BLaER1 (cell line): Measurements from ENCODE around the gene CORO2A.

Experiments used
- H3K27ac ChIP-seq: shearing (Covaris generic); formaldehyde crosslinking; 2 replicates; pipeline ENCODE4 v1.8.1; 2022
- H3K27me3 ChIP-seq: shearing (Covaris generic); formaldehyde crosslinking; 2 replicates; pipeline ENCODE4 v1.8.1; 2022
- H3K36me3 ChIP-seq: shearing (Covaris generic); formaldehyde crosslinking; 2 replicates; pipeline ENCODE4 v1.8.1; 2022
- H3K4me1 ChIP-seq: shearing (Covaris generic); formaldehyde crosslinking; 2 replicates; pipeline ENCODE4 v1.8.1; 2022
- H3K4me2 ChIP-seq: shearing (Covaris generic); formaldehyde crosslinking; 2 replicates; pipeline ENCODE4 v1.8.1; 2022
- H3K4me3 ChIP-seq: shearing (Covaris generic); formaldehyde crosslinking; 2 replicates; pipeline ENCODE4 v1.8.1; 2022
- H3K9ac ChIP-seq: shearing (Covaris generic); formaldehyde crosslinking; 2 replicates; pipeline ENCODE4 v1.8.1; 2022
- H3K9me3 ChIP-seq: shearing (Covaris generic); formaldehyde crosslinking; 2 replicates; pipeline ENCODE4 v1.8.1; 2022
- H4K20me1 ChIP-seq: shearing (Covaris generic); formaldehyde crosslinking; 2 replicates; pipeline ENCODE4 v1.8.1; 2022
- Cebpa-rat ChIP-seq: shearing (Covaris generic); IDR thresholded peaks from 2 replicates; pipeline ENCODE4 v1.8.1; 2022

The CORO2A gene

DNA sequence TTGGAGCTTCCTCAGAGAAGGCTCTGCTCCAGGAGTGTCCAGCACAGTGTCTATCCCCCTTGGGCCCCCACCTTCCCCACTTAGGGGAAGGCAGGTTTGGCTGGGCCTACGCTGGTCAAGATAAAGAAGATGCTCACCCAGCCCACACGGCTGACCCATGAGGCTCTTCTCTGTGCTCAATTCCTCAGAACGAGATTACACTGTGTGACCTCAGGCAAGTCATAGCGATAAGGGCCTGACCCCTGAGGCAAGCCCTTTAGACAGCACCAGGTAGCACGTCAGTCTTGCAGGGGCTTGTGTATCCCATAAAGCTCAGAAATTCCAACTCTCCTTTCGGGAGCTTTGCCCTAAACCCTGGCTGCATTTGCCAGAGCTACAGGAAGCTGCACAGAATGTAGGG lies 32.6 kb downstream of the CORO2A start:
- H3K36me3 ChIP-seq = no peaks in the 10 kb centered on the region
- H3K4me3 ChIP-seq = no peak overlapping the region
- H3K4me1 ChIP-seq = peaks cover 8% of the 10 kb centered on the region; the same call in 1 of the 2 replicates
- no peaks in the 10 kb centered on the region for H4K20me1 ChIP-seq
- H3K27me3 ChIP-seq = no peaks in the 10 kb centered on the region
- H3K9me3 ChIP-seq = no peaks in the 10 kb centered on the region
- H3K9ac ChIP-seq = no peak overlapping the region
- H3K27ac ChIP-seq = no peak overlapping the region
- no peak for TF ChIP-seq Cebpa-rat
- no peak overlapping the region for H3K4me2 ChIP-seq

DNA sequence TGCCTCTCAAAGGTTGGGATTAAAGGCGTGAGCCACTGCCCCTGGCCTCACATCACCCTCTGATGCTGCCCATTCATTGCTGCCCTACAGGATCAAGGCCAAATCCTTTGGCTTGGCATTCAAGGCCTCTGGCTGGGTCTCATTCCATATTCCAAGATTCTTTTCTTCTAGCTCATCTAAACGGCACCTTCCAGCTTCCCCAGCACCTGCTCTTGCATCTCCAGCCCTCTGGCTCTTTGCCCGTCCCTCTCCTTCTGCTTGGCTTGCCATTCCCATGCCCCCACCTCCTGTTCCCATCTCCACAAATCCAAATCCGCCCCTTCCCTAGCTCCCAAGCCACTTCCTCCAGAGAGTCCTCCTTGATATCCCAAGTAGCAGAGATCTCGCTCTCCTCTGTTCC lies 33.1 kb downstream of the CORO2A start:
- no peak overlapping the region for H3K4me2 ChIP-seq
- H3K9ac ChIP-seq = no peak overlapping the region
- H3K4me3 ChIP-seq = no peak overlapping the region
- H3K4me1 ChIP-seq = peaks cover 8% of the 10 kb centered on the region; the same call in 1 of the 2 replicates
- H3K9me3 ChIP-seq = no peaks in the 10 kb centered on the region
- no peaks in the 10 kb centered on the region for H3K36me3 ChIP-seq
- no peak for TF ChIP-seq Cebpa-rat
- H3K27me3 ChIP-seq = no peaks in the 10 kb centered on the region
- H4K20me1 ChIP-seq = no peaks in the 10 kb centered on the region
- H3K27ac ChIP-seq = no peak overlapping the region

DNA sequence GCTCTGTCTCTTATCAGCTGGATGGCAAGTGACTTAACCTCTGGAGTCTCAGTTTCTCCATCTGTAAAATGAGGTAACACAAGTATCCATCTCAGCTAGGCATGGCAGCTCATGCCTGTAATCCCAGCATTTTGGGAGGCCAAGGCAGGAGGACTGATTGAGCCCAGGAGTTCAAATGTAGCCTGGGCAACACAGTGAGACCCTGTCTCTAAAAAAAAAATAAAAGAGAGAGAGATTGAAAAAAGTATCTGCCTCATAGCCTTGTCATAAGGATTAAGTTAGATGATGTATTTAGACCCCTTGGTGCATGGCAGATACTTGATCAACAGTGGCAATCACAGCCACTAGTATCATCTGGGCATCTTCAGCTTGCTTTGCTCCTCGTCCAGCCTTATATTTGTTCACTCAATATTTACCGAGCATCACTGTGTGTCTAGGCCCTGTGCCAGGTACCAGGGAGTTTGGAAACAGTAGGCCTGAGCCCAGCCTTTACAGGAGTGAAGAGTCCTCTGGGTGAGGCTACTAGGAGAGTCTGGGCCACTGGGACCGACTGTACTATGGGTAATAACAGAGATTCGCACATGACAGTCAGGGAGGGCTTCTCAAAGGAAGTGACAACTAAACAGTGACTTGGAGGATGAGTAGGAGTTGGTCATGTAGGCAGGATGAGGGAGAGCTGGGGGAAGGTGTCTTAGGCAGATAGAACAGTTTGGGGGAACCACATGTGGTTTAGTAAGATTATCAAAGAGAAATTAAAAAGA lies 34.2 kb downstream of the CORO2A start:
- Histone ChIP-seq H4K20me1 (no peaks in the 10 kb centered on the region), H3K27ac (no peak overlapping the region), H3K4me1 (peaks cover 8% of the 10 kb centered on the region; the same call in 1 of the 2 replicates), H3K36me3 (no peaks in the 10 kb centered on the region), H3K9me3 (no peaks in the 10 kb centered on the region), H3K4me2 (no peak overlapping the region), H3K4me3 (no peak overlapping the region), H3K9ac (no peak overlapping the region), H3K27me3 (no peaks in the 10 kb centered on the region)
- TF ChIP-seq Cebpa-rat = no peak

DNA sequence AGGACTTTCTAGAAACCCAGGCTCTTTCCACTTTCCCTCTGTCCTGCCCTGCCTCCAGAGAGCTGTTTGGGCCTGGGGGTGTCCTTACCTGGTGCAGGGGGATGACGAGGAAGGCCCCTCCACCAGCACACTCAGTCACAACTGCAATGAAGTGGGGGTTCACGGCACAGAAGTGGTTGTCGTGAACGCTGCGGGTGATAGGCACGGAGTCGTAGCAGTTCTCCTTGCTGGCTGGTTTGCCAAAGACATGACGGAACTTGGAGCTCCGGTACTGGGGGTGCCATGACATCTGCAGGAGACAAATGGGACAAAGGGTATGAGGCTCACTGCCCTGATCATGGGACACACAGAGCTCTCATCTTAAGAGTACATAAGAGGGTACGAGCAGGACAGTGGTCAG lies 35.1 kb downstream of the CORO2A start:
- Histone ChIP-seq H3K36me3 (no peaks in the 10 kb centered on the region), H4K20me1 (no peaks in the 10 kb centered on the region), H3K4me1 (peaks cover 2% of the 10 kb centered on the region; the same call in 1 of the 2 replicates), H3K27ac (no peak overlapping the region), H3K4me3 (no peak overlapping the region), H3K9me3 (no peaks in the 10 kb centered on the region), H3K4me2 (no peak overlapping the region), H3K9ac (no peak overlapping the region), H3K27me3 (no peaks in the 10 kb centered on the region)
- no peak for TF ChIP-seq Cebpa-rat

DNA sequence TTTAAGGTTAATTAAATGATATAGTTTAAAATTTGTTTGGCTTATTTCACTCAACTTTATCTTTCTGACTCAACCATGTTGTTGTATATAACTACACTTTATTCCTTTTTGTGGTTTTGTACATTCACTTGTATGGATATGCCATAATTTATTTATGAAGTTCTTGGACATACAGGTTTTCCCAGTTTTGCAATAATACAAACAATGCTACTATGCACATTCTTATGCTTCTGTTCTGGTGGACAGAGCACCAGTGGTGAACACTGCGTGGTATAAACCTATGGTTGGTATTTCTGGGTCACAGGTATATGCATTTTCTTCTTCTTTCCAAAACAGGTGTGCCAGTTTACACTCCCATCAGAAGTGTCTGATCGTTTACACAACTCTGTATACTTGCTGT lies 37.8 kb downstream of the CORO2A start:
- Histone ChIP-seq H3K4me3 (no peak overlapping the region), H3K27ac (no peak overlapping the region), H3K27me3 (no peaks in the 10 kb centered on the region), H3K4me1 (no peaks in the 10 kb centered on the region), H3K9me3 (no peaks in the 10 kb centered on the region), H3K4me2 (no peak overlapping the region), H3K36me3 (no peaks in the 10 kb centered on the region), H4K20me1 (no peaks in the 10 kb centered on the region), H3K9ac (no peak overlapping the region)
- TF ChIP-seq Cebpa-rat = no peak

DNA sequence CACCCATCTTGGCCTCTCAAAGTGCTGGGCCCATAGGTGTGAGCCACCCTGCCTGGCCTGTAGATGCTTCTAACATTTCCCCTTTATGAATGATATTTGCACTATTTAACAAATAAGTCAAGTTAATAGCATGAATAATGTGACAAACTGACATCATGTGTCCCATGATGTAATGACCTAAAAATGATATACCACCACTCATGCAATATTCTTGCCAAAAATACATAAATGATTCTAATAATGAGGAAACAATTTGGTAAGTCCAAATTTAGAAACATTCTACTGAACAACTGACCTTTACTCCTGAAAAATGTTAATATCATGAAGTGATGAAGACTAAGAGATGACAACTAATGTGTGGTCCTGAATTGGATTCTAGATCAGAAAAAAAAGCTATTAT lies 39.9 kb downstream of the CORO2A start:
- Histone ChIP-seq H3K36me3 (no peaks in the 10 kb centered on the region), H3K4me3 (no peak overlapping the region), H3K4me2 (no peak overlapping the region), H3K9ac (no peak overlapping the region), H3K27me3 (no peaks in the 10 kb centered on the region), H4K20me1 (no peaks in the 10 kb centered on the region), H3K9me3 (no peaks in the 10 kb centered on the region), H3K4me1 (no peaks in the 10 kb centered on the region), H3K27ac (no peak overlapping the region)
- TF ChIP-seq Cebpa-rat = no peak

DNA sequence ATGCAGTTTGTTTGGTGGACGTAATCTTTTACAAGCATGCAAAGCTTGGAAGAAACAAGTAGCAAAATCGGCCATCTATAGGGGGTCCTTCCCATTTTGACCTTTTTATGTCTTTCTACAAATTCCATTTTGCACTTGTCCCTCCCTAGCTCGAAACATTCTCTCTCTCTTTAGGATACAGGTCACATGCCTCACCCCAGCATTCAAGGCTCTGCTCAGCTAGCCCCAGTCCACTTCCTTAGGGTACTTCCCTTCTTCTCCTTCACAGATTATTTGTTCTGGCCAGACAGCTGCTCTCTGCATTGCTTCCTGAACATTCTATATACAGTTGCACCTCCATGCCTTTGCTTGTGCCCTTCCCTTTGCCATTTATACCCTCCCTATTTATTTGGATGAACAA lies 41.7 kb downstream of the CORO2A start:
- peaks cover 9% of the 10 kb centered on the region for H3K4me1 ChIP-seq
- H3K4me2 ChIP-seq = no peak overlapping the region
- TF ChIP-seq Cebpa-rat = no peak
- H3K27ac ChIP-seq = no peak overlapping the region
- H4K20me1 ChIP-seq = no peaks in the 10 kb centered on the region
- no peak overlapping the region for H3K9ac ChIP-seq
- H3K27me3 ChIP-seq = no peaks in the 10 kb centered on the region
- H3K36me3 ChIP-seq = no peaks in the 10 kb centered on the region
- H3K4me3 ChIP-seq = no peak overlapping the region
- H3K9me3 ChIP-seq = no peaks in the 10 kb centered on the region

DNA sequence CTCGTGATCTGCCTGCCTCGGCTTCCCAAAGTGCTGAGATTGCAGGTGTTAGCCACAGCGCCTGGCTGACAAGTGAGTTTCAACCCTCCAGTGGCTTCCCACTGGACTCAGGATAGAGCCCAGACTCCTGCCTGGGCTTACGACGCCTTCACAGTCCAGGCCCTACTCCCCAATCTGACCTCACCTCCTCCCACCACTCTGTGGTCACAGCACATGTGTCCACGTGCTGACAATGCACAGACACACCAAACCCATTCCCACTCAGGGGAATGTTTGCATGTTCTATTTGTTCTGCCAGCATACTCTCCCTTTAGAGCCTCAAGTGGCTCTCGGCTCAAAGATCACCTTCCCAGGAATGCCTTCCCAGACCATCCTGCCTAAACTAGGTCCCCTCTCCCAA lies 42.3 kb downstream of the CORO2A start:
- H3K9me3 ChIP-seq = no peaks in the 10 kb centered on the region
- no peak overlapping the region for H3K27ac ChIP-seq
- peaks cover 10% of the 10 kb centered on the region for H3K4me1 ChIP-seq
- TF ChIP-seq Cebpa-rat = no peak
- H4K20me1 ChIP-seq = no peaks in the 10 kb centered on the region
- no peak overlapping the region for H3K4me3 ChIP-seq
- no peaks in the 10 kb centered on the region for H3K27me3 ChIP-seq
- no peak overlapping the region for H3K9ac ChIP-seq
- H3K4me2 ChIP-seq = no peak overlapping the region
- H3K36me3 ChIP-seq = no peaks in the 10 kb centered on the region

DNA sequence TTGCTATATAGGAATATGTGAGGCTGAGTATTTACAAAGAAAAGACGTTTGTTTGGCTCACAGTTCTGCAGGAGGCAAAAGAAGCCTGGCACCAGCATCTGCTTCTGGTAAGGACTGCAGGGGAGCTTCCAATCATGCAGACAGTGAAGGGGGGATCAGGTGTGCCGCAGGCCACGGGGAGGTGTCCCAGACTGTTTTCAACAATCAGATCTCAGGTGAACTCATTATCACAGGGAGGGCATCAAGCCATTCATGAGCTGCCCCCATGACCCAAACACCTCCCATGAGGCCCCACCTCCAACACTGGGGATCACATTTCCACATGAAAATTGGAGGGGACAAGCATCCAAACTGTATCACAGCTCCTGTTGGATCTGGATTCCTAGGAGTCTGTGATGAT lies 43.0 kb downstream of the CORO2A start:
- Histone ChIP-seq H3K9ac (no peak overlapping the region), H3K4me2 (no peak overlapping the region), H3K27me3 (no peaks in the 10 kb centered on the region), H3K4me3 (no peak overlapping the region), H3K36me3 (no peaks in the 10 kb centered on the region), H3K4me1 (peaks cover 10% of the 10 kb centered on the region), H3K9me3 (no peaks in the 10 kb centered on the region), H4K20me1 (no peaks in the 10 kb centered on the region), H3K27ac (no peak overlapping the region)
- TF ChIP-seq Cebpa-rat = no peak

DNA sequence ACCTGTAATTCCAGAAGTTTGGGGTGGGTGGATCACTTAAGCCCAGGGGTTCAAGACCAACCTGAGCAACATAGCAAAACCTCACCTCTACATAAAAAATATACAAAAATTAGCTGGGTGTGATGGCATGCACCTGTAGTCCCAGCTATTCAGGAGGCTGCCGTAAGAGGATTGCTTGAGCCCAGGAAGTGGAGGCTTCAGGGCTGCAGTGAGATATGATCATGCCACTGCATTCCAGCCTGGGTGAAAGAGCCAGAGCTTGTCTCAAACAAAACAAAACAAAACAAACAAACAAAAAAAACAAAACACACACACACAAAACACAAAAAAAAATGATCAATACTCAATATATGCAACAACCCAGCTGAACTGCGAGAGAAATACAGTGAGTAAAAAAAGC lies 44.0 kb downstream of the CORO2A start:
- no peak for TF ChIP-seq Cebpa-rat
- Histone ChIP-seq H3K4me3 (no peak overlapping the region), H3K36me3 (no peaks in the 10 kb centered on the region), H4K20me1 (no peaks in the 10 kb centered on the region), H3K4me2 (no peak overlapping the region), H3K27ac (no peak overlapping the region), H3K4me1 (peaks cover 10% of the 10 kb centered on the region), H3K9me3 (no peaks in the 10 kb centered on the region), H3K27me3 (no peaks in the 10 kb centered on the region), H3K9ac (no peak overlapping the region)

DNA sequence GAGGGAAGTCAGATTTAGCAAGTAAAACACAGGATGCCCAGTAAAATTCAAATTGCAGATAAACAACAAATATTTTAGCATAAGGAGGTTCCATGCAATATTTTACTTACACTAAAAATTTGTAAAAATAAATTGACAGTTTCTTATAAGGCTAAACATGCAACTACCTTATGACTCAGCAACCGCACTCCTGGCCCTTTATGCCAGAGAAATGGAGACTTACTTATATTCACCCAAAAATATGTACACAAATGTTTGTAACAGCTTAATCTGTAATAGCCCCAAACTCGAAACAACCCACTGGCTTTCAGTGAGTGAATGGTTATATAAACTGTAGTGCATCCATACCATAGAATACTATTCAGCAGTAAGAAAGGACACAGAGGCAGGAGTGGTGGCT lies 44.9 kb downstream of the CORO2A start:
- H3K9me3 ChIP-seq = no peaks in the 10 kb centered on the region

More for the DNA sequence above, 44.9 kb downstream of the CORO2A start:
- Histone ChIP-seq H3K4me2 (no peak overlapping the region), H3K4me3 (no peak overlapping the region), H3K27me3 (no peaks in the 10 kb centered on the region), H4K20me1 (no peaks in the 10 kb centered on the region), H3K4me1 (peaks cover 10% of the 10 kb centered on the region), H3K36me3 (no peaks in the 10 kb centered on the region), H3K9ac (no peak overlapping the region), H3K27ac (no peak overlapping the region)
- TF ChIP-seq Cebpa-rat = no peak
